GM12892 (cell line): Measurements from ENCODE around the gene BANF2.

ENCODE experiments used
- POLR2A ChIP-seq: IDR thresholded peaks from 2 replicates; pipeline ENCODE4 v1.6.1; 2011; ENCODE audit warnings: low read depth, low read length, control low read depth
- POLR2AphosphoS5 ChIP-seq: IDR thresholded peaks from 2 replicates; pipeline ENCODE4 v1.6.1; 2011; ENCODE audit warnings: low read depth, low read length, control low read depth

DNA sequence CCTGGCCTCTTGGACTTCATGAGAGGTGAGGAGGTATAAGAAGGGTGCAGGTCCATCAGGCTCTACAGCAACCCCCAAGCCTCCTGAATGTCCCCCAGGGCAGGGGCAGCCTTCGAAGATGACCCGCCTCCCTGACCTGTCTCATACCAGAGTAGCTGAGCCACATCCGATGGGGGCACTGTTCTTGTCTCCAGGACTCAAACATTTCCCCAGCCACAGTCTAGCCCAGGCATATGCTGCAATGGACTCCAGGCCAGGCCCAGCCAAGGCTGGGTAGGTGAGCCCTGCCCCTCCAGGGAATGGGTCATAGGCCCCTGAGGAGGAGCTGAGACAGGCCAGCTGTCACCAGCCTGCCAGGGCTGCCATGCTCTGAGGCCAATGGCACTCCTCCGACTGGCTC is 65.3 kb downstream of the BANF2 start:
- TF ChIP-seq POLR2AphosphoS5 (no peak), POLR2A (no peak)
